SJSA1 (cell line): Measurements from ENCODE around the gene ITGBL1. TPM values are rescaled to one million over a fixed set of nuclear protein-coding genes. Genes with fewer than 3 reads are reported as not detected.

Experiments used
- DNase-seq, 2 experiments: peaks; one replicate each; pipeline ENCODE4 v3.0.0-alpha.2; 2015 to 2020; ENCODE audit warnings: low spot score in 2 of 2, low read depth in 1 of 2
- H3K27ac ChIP-seq: fragments of 250-450 bp; sonication (Bioruptor Pico); 2 replicates; pipeline ENCODE4 v1.5.1; 2020; ENCODE audit warnings: mild to moderate bottlenecking, moderate library complexity
- H3K27me3 ChIP-seq: fragments of 250-450 bp; sonication (Bioruptor Pico); replicated peaks from 2 replicates; pipeline ENCODE4 v1.5.1; 2020; ENCODE audit warnings: mild to moderate bottlenecking, moderate library complexity
- H3K36me3 ChIP-seq: fragments of 250-450 bp; sonication (Bioruptor Pico); 2 replicates; pipeline ENCODE4 v1.5.1; 2020; ENCODE audit warnings: mild to moderate bottlenecking
- H3K4me1 ChIP-seq: fragments of 250-450 bp; sonication (Bioruptor Pico); replicated peaks from 2 replicates; pipeline ENCODE4 v1.6.1; 2021; ENCODE audit warnings: mild to moderate bottlenecking
- H3K4me3 ChIP-seq: fragments of 250-450 bp; sonication (Bioruptor Pico); 2 replicates; pipeline ENCODE4 v1.5.1; 2020; ENCODE audit warnings: mild to moderate bottlenecking
- H3K9me3 ChIP-seq: fragments of 250-450 bp; sonication (Bioruptor Pico); replicated peaks from 2 replicates; pipeline ENCODE4 v1.5.1; 2020; ENCODE audit warnings: mild to moderate bottlenecking
- total RNA-seq: library from RNA; depleted of rRNA; stranded (reverse); fragments of >200 nt; shearing (Covaris generic); gene quantifications from 2 replicates; pipeline ENCODE4 v1.2.3, GENCODE V29; 2014

Gene ITGBL1
- total RNA-seq, 1 experiment from 2014 or later, result 63.3 TPM

- H3K36me3 ChIP-seq, result no peaks in the 10 kb centered on the region
- H3K27ac ChIP-seq, result no peak overlapping the region
- no peak overlapping the region for H3K4me3 ChIP-seq
- no peak for DNase-seq
- no peaks in the 10 kb centered on the region for H3K27me3 ChIP-seq
- H3K9me3 ChIP-seq, result no peaks in the 10 kb centered on the region
- H3K4me1 ChIP-seq, result no peaks in the 10 kb centered on the region
Observed at GRCh38 chr13:101730420-101731000, 278.0 kb downstream of the ITGBL1 start.

- no peak for DNase-seq
Observed at GRCh38 chr13:101736566-101736965, 284.1 kb downstream of the ITGBL1 start.

GRCh38 chr13:101738336-101738735 is 285.9 kb downstream of the ITGBL1 start:
- no peak for DNase-seq
- H3K27ac ChIP-seq, result no peak overlapping the region
- H3K4me1 ChIP-seq, result no peaks in the 10 kb centered on the region
- H3K4me3 ChIP-seq, result no peak overlapping the region
- no peaks in the 10 kb centered on the region for H3K36me3 ChIP-seq
- H3K27me3 ChIP-seq, result no peaks in the 10 kb centered on the region
- H3K9me3 ChIP-seq, result no peaks in the 10 kb centered on the region

More at GRCh38 chr13:101736566-101736965, 284.1 kb downstream of the ITGBL1 start:
- H3K9me3 ChIP-seq, result no peaks in the 10 kb centered on the region
- H3K4me3 ChIP-seq, result no peak overlapping the region
- H3K27me3 ChIP-seq, result no peaks in the 10 kb centered on the region
- H3K36me3 ChIP-seq, result no peaks in the 10 kb centered on the region
- H3K27ac ChIP-seq, result no peak overlapping the region
- H3K4me1 ChIP-seq, result no peaks in the 10 kb centered on the region

- H3K9me3 ChIP-seq, result no peaks in the 10 kb centered on the region
- DNase-seq, result no peak
- H3K36me3 ChIP-seq, result no peaks in the 10 kb centered on the region
- H3K27ac ChIP-seq, result no peak overlapping the region
- H3K4me1 ChIP-seq, result no peaks in the 10 kb centered on the region
- H3K27me3 ChIP-seq, result 0 out of 2 replicates have a peak, but pooled peaks cover 6% of the 10 kb centered on the region
- no peak overlapping the region for H3K4me3 ChIP-seq
Observed at GRCh38 chr13:101739382-101740178, 287.1 kb downstream of the ITGBL1 start.

GRCh38 chr13:101746513-101746912 is 294.0 kb downstream of the ITGBL1 start:
- peaks cover 6% of the 10 kb centered on the region; the same call in 1 of the 2 replicates for H3K27me3 ChIP-seq
- no peak overlapping the region for H3K4me3 ChIP-seq
- DNase-seq, result no peak
- H3K4me1 ChIP-seq, result no peaks in the 10 kb centered on the region
- no peaks in the 10 kb centered on the region for H3K36me3 ChIP-seq
- H3K9me3 ChIP-seq, result no peaks in the 10 kb centered on the region
- no peak overlapping the region for H3K27ac ChIP-seq

GRCh38 chr13:101747039-101747438 is 294.6 kb downstream of the ITGBL1 start:
- peaks cover 6% of the 10 kb centered on the region; the same call in 1 of the 2 replicates for H3K27me3 ChIP-seq
- DNase-seq, result no peak
- no peaks in the 10 kb centered on the region for H3K4me1 ChIP-seq
- no peak overlapping the region for H3K27ac ChIP-seq
- no peaks in the 10 kb centered on the region for H3K9me3 ChIP-seq
- H3K4me3 ChIP-seq, result no peak overlapping the region
- H3K36me3 ChIP-seq, result no peaks in the 10 kb centered on the region

GRCh38 chr13:101749584-101749983 is 297.1 kb downstream of the ITGBL1 start:
- H3K9me3 ChIP-seq, result no peaks in the 10 kb centered on the region
- no peak overlapping the region for H3K4me3 ChIP-seq
- no peak for DNase-seq
- no peak overlapping the region for H3K27ac ChIP-seq
- H3K27me3 ChIP-seq, result no peaks in the 10 kb centered on the region; the same call in 1 of the 2 replicates
- H3K36me3 ChIP-seq, result no peaks in the 10 kb centered on the region
- H3K4me1 ChIP-seq, result no peaks in the 10 kb centered on the region

- H3K9me3 ChIP-seq, result no peaks in the 10 kb centered on the region
- H3K27ac ChIP-seq, result no peak overlapping the region
- no peak overlapping the region for H3K4me3 ChIP-seq
- no peak for DNase-seq
- no peaks in the 10 kb centered on the region for H3K4me1 ChIP-seq
- H3K36me3 ChIP-seq, result no peaks in the 10 kb centered on the region
- H3K27me3 ChIP-seq, result no peaks in the 10 kb centered on the region; the same call in 1 of the 2 replicates
Observed at GRCh38 chr13:101751488-101751887, 299.0 kb downstream of the ITGBL1 start.

GRCh38 chr13:101752432-101752831 is 300.0 kb downstream of the ITGBL1 start:
- H3K27me3 ChIP-seq, result no peaks in the 10 kb centered on the region; the same call in 1 of the 2 replicates
- H3K36me3 ChIP-seq, result no peaks in the 10 kb centered on the region
- H3K9me3 ChIP-seq, result no peaks in the 10 kb centered on the region
- no peak for DNase-seq
- no peak overlapping the region for H3K27ac ChIP-seq
- H3K4me3 ChIP-seq, result no peak overlapping the region
- no peaks in the 10 kb centered on the region for H3K4me1 ChIP-seq

- no peak for DNase-seq
- Histone ChIP-seq H3K4me3 (no peak overlapping the region), H3K36me3 (no peaks in the 10 kb centered on the region), H3K4me1 (no peaks in the 10 kb centered on the region), H3K27ac (no peak overlapping the region), H3K9me3 (no peaks in the 10 kb centered on the region), H3K27me3 (no peaks in the 10 kb centered on the region)
Observed at GRCh38 chr13:101755228-101755887, 302.9 kb downstream of the ITGBL1 start.

- no peaks in the 10 kb centered on the region for H3K36me3 ChIP-seq
- no peak overlapping the region for H3K27ac ChIP-seq
- no peaks in the 10 kb centered on the region for H3K27me3 ChIP-seq
- no peaks in the 10 kb centered on the region for H3K9me3 ChIP-seq
- peak in 1 of 2 experiments; percentile 14 for DNase-seq
- H3K4me3 ChIP-seq, result no peak overlapping the region
- no peaks in the 10 kb centered on the region for H3K4me1 ChIP-seq
Observed at GRCh38 chr13:101757446-101758039, 305.1 kb downstream of the ITGBL1 start.

- Histone ChIP-seq H3K27ac (no peak overlapping the region), H3K4me1 (no peaks in the 10 kb centered on the region), H3K9me3 (no peaks in the 10 kb centered on the region), H3K4me3 (no peak overlapping the region), H3K27me3 (no peaks in the 10 kb centered on the region), H3K36me3 (no peaks in the 10 kb centered on the region)
- DNase-seq, result no peak
Observed at GRCh38 chr13:101763191-101763590, 310.7 kb downstream of the ITGBL1 start.
